GM18517 (cell line): ENCODE measurements around the gene MYO10.

Experiments
- ATAC-seq: cut with Tn5 transposase; IDR thresholded peaks from one replicate; pipeline ENCODE4 v1.9.1; 2021; ENCODE audit warnings: mild to moderate bottlenecking, moderate library complexity; ENCODE audit not compliant: unreplicated experiment

The MYO10 gene

DNA sequence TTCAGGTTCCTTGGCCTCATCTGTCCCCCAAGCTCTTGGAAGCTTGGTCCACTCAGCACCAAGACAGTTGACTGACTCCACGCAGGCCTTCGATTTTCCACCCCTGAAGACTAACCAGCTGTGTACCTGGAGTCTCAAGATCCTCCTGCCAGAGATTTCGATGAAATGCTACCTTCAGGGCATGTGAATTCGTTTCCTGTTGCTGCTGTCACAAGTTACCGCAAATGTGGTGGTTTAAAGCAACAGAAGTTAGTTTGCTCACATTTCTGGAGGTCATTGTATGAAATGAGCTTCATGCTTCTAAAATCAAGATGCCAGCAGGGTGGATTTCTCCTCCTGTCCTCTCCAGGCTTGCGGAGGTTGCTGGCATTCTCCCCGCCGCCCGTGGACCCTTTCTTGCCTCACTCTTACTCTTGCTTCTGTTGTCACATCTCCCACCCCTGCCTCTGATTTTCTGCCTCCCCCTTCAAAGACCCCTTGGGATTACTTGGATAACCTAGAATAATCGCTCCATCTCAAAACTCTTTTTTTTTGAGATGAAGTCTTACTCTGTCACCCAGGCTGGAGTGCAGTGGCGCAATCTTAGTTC, 291.7 kb downstream of the MYO10 start:
- no peak for ATAC-seq

DNA sequence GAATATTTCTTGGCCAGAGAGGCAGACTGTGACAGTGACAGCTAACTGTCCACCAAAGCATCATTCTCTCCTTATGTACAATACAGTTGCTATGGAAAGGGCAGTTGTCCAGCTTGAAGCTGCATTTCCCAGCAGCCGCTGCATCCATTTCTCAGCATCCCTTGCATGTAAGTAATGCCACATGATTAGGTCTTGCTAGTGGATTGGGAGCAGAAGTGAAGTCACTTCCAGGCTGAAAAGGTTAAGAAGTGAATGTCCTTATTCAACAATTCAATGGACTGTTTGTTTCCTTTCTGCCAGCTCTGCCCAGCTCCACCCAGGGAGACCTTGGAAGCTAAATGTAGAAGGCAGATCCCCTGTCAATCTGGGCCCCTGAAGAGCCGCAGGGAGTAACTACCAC, 293.2 kb downstream of the MYO10 start:
- ATAC-seq = no peak

DNA sequence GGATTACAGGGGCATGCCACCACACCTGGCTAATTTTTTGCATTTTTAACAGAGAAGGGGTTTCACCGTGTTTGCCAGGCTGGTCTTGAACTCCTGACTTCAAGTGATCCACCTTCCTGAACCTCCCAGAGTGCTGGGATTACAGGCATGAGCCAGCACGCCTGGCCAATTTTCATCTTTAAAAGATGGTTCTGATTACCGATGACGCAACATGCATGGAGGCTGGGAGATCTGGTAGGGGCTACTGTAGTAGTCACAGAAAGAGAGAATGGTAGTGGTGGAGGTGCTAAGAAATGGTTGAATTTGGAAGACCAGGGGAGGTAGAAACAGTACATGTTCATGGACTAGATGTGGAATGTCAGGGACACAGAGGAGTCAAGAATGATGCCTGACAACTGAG, 296.9 kb downstream of the MYO10 start:
- ATAC-seq = no peak

DNA sequence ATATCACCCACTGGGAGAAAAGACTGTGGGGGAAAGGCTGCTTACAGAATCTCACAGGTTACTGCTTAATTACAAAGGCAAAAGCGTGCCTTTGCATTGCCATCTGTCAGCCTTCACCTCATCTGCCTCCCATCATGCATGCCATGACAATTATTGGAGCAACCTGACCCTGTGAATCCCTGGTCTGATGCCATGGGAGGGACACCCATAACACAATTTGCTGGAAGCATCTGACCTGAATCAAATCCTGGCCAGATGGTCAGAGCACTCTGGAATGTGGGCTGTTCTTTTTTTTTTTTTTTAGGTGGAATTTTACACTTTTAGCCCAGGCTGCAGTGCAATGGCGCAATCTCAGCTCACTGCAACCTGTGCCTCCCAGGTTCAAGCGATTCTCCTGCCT, 307.7 kb downstream of the MYO10 start:
- ATAC-seq = no peak

DNA sequence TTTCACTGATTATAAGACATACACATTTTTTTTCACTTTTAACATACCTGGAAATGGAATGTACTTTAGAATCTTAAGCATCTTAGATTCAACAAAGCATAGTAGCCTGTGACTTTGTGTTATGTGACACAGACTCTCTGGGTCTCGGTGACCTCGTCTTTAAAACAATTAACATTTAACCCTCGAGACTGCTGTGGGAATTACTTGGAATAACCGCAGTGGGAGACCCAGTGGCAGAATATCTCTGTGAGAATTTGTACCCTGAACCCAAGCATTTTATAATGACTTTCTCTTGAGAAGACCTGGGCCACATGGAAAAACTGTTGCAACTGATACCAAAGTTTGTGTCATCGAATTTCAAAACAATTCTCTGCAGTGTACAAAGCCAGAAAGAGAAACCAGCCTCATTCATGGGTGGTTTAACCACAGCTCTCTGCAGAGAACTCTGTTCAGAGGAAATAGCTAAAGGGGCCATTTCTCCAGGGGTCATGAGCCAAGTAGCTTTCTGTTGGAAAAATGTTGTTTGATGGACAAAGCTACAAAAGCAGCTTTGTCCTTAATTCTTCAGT, 309.3 kb downstream of the MYO10 start:
- ATAC-seq = no peak

DNA sequence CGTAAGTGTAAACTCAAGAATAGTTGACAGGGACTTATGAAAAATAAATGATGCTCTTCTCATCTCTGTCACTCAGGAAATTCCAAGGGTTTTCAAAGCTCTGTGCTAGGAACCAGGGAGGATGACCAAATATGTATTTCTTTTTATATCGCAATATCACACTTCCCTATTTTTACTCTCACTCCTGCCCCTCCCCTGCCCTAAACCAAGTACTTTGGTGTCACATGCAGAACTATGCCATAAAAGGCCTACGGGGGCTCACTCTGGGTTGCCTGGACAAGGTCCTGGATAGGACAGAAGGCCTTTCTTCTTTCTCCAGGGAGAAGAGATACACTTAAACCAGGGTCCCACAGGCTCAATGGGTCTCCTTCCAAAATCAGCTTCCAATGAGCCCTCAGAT, 311.0 kb downstream of the MYO10 start:
- no peak for ATAC-seq

DNA sequence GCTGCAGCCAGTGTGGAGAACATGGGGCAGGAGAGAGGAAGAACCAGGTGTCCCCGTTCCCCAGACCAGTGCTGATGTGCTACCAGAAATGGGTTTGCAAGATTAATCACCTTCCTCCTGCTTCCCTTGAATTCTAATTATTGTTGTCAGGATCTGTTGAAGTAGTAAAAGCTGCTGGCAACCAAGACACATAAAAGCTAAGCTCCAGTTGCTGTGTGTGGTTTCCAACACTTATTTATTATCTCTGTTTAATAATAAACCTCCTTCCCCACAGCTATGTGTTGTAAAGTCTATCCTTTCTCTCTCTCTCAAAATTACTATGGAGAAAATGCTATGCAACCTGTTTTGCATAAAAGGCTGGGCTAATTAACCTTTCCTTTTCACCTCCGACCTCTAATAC, 317.0 kb downstream of the MYO10 start:
- no peak for ATAC-seq

DNA sequence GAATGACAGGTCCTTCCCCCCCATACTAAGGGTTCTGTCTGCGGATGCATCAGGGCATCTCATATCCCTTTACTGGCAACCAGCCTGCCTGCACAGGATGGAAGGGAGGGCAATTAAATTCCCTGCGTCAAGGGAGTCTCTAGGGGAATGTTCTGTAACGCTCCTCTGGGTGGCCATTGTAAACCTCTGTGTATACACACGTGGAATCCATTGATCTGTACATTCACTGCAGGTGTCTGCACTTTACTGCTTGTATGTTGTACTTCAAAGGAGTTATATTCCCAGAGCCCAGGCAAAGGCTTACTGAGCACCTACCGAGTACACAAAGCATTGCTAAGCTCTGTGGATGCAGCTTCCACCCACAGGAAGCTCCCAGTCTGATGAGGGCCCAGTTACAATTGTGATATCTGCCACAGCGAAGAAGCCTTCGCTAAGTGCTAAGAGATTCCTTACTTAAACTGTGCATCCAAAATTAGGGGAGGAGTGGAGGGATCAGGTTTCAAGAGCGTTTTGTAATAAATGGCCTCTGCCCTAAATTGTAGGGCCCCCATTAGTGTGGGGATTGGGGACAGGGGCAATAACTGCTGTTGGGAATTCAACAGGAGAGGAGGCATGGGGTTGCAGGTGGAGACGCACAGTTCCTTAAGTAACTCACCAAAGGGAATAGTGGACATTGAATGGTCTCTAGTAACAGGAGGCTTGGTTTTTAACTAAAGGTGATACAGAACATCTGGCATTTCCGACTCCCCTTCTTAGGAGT, 317.8 kb downstream of the MYO10 start:
- no peak for ATAC-seq

DNA sequence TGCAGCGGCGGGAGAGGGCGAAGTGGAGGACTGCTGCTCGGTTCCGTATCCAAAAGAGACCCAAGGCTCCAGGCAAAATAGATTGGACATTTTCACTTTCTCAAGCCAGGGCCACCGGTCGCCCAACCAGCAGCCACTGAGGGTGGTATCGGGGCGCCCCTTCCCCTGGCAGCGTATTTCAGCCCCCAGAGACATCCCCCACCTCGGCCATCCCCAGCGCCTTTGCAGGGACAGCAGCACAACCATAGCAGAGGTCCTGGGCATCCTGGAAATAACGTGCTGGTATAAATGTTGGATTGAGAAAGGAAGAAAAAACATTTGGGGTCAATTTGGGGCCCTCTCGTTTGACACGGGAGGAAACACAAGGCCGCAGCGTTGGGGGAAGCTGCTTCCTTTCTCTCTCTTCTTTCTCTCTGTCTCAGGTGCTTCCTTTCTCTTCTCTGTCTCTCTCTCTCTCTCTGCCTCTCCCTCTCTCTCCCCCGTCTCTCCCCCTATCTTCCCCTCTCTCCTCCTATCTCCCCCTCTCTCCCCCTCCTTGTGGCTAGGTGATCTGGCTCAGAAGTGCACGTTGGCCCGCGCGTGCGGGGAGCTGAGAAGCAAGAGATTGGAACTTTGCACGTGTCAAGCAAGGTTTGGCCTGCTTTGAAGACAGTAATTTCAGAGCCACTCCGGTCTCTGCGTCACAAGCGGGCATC, 318.7 kb downstream of the MYO10 start:
- ATAC-seq = no peak

DNA sequence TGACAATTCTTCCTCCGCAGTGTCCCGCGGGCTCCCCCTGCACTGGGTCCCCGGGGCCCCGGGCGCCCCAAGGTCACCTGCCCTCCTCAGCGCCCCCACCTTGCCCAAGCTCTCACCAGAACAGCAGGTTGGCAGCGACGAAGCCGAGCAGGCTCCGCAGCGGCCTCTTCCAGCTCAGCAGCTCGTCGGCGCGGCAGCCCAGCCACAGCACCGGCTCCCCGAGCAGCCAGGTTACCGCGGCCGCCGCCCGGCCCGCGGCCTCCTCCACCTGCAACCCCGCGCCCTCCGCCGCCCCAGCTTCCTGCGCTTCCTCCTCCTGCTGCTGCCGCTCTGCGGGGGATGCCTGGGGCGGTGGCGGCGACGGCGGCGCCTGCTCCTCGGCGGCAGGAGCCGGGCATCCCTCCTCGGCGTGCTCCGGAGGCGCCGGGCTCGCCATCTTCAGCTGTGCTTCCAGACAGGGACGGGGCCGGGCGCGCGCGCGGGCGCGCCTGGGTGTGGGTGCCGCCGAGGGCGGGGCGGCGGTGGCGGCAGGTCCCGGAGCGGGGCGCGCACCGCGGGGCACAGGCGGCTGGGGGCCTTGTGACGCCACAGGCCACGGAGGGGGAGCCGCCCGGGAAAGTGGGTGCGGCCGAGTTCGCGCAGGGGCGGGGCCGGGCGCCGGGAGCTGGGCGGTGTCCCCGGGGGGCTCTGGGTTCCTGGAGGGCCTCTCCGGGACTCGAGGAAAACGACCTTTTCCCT, 319.4 kb downstream of the MYO10 start, which contains the start of gene RETREG1:
Gene RETREG1 (minus strand): TSS at position 462 of the 738 bp plus-strand sequence. CDS start 26 bp downstream, at position 436.
- ATAC-seq = peak; percentile 52

DNA sequence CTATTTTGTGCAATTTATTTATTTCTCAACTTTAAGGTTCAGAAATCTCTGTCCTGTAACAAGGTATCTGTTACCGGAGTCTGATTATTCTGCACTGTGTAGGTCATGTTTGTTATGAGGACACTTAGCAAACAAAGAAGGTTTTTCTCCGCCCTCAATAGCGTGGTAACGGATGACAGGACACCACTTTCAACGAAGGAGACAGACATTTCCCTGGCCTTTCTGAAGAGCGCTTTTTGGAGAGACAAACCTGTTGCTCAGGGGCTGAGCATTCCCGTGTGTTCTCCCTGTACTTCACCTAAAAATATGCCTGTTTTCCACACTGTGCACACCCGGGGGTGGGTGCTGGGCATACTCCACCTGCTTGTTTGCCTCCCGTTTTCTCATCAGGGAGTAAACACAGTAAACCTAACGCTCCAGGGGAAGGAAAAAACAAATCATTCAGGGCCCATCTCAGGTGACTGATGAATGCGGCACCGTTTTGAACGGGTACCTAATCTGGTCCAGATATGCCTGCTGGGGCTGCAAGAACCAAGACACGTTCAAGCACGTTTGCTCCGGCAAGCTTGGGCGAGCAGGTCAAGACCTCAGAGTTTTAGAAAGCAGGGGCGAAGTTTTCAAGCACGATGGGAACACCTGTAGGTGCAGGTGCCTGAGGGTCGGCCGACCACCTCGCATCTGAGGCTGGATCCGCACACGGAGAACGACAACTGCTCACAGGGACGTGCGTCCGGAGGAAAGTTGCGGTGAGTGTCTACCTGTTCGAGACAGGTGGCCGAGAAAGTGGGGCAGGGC, 320.1 kb downstream of the MYO10 start:
- ATAC-seq = no peak

DNA sequence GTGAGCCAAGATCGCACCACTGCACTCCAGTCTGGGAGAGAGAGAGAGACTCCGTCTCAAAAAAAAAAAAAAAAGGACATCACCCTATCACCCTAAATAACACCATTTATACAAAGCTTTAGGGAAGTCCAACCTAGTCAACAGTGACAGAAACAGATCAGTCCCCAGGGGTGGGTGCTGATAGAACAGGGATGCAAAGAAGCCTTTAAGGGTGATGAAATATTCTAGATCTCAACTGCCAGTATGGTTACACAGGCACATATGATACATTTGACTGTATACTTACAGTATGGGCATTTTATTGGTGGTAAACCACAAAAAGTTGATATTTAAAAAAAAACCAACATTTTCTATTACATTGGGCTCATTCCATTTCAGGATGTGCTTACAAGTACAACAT, 324.1 kb downstream of the MYO10 start:
- ATAC-seq = no peak
